HepG2 (cell line): Measurements from ENCODE around the gene YIPF3. TPM values are rescaled to one million over a fixed set of nuclear protein-coding genes. Genes with fewer than 3 reads are reported as not detected.

Experiments used
- CCDC6 ChIP-seq: sonication (generic); formaldehyde crosslinking; IDR thresholded peaks from 2 replicates; pipeline ENCODE4 v1.8.1; 2022; ENCODE audit warnings: mild to moderate bottlenecking, missing genetic modification reagents, moderate library complexity
- DPF2 ChIP-seq: sonication (generic); formaldehyde crosslinking; IDR thresholded peaks from 2 replicates; pipeline ENCODE4 v1.4.0; 2020; ENCODE audit warnings: mild to moderate bottlenecking, low read depth, missing genetic modification reagents, borderline replicate concordance
- FOXK2 ChIP-seq: fragments of 450-650 bp; IDR thresholded peaks from 2 replicates; pipeline ENCODE4 v1.6.1; 2016
- GRHL1 ChIP-seq: sonication (generic); formaldehyde crosslinking; conservative IDR thresholded peaks from 2 replicates; pipeline ENCODE4 v1.8.0; 2022; ENCODE audit warnings: missing genetic modification reagents
- HDAC6 ChIP-seq: fragments of 200-600 bp; sonication (generic); IDR thresholded peaks from 2 replicates; pipeline ENCODE4 v1.7.0; 2017; ENCODE audit warnings: mild to moderate bottlenecking, antibody characterized with exemption, low read length, low read depth
- HNRNPL ChIP-seq: fragments of 200-400 bp; formaldehyde crosslinking; IDR thresholded peaks from 2 replicates; pipeline ENCODE4 v1.6.1; 2017; ENCODE audit warnings: mild to moderate bottlenecking, low read depth, low read length
- KLF11 ChIP-seq: IDR thresholded peaks from 2 replicates; pipeline ENCODE4 v1.6.1; 2016; ENCODE audit warnings: missing compliant biosample characterization
- KLF6 ChIP-seq: IDR thresholded peaks from 2 replicates; pipeline ENCODE4 v1.8.0; 2016; ENCODE audit warnings: missing biosample characterization, missing genetic modification reagents
- MTA3 ChIP-seq: sonication (generic); formaldehyde crosslinking; IDR thresholded peaks from 2 replicates; pipeline ENCODE4 v1.4.0; 2020; ENCODE audit warnings: missing genetic modification reagents
- NCOA2 ChIP-seq: sonication (generic); formaldehyde crosslinking; IDR thresholded peaks from 2 replicates; pipeline ENCODE4 v1.8.0; 2022; ENCODE audit warnings: inconsistent platforms
- POLR2G ChIP-seq: fragments of 200-400 bp; formaldehyde crosslinking; IDR thresholded peaks from 2 replicates; pipeline ENCODE4 v1.6.1; 2018; ENCODE audit warnings: mild to moderate bottlenecking, low read depth, low read length, moderate library complexity
- SIN3A ChIP-seq: IDR thresholded peaks from 2 replicates; pipeline ENCODE4 v1.6.1; 2011; ENCODE audit warnings: low read depth, mild to moderate bottlenecking, control low read depth, low read length, borderline replicate concordance
- ZBTB33 ChIP-seq: sonication (generic); formaldehyde crosslinking; IDR thresholded peaks from 2 replicates; pipeline ENCODE4 v1.4.0; 2020; ENCODE audit warnings: missing genetic modification reagents
- ZNF512B ChIP-seq: sonication (generic); formaldehyde crosslinking; IDR thresholded peaks from 2 replicates; pipeline ENCODE4 v1.5.1; 2020; ENCODE audit warnings: missing genetic modification reagents, mild to moderate bottlenecking, borderline replicate concordance
- ZNF644 ChIP-seq: IDR thresholded peaks from 2 replicates; pipeline ENCODE4 v1.6.1; 2016; ENCODE audit warnings: low read depth
- ZNF816 ChIP-seq: sonication (generic); formaldehyde crosslinking; IDR thresholded peaks from 2 replicates; pipeline ENCODE4 v1.8.0; 2022; ENCODE audit warnings: missing genetic modification reagents, mild to moderate bottlenecking, borderline replicate concordance
- polyA plus RNA-seq, 8 experiments: library from polyadenylated mRNA; depleted of rRNA in 3 of 8; stranded (reverse) in 7 of 8; unstranded in 1 of 8; fragments of >200 nt; fragmentation: Illumina TruSeq in 4 of 8; extraction: Trizol in 4 of 8; gene quantifications; 2 replicates each; pipeline versions ENCODE4 v1.2.1 to v1.2.3, GENCODE V29; 2011 to 2016; ENCODE audit warnings: low read depth in 4 of 8, missing spikeins in 1 of 8, mixed read lengths in 1 of 8; ENCODE audit not compliant: insufficient read depth in 1 of 8
- total RNA-seq, 5 experiments: library from RNA; depleted of rRNA; stranded (reverse); fragments of >200 nt; fragmentation: Illumina TruSeq; extraction: Trizol; gene quantifications; 2 replicates each; pipeline ENCODE4 v1.2.3, GENCODE V29; 2016; ENCODE audit warnings: low read depth in 1 of 5
- TF ChIP-seq, protein P1 (sequence below): sonication (generic); formaldehyde crosslinking; IDR thresholded peaks from 2 replicates; pipeline ENCODE4 v1.5.1; 2020; ENCODE audit warnings: mild to moderate bottlenecking, missing genetic modification reagents
- TF ChIP-seq, protein P2 (sequence below): sonication (generic); formaldehyde crosslinking; conservative IDR thresholded peaks from 2 replicates; pipeline ENCODE4 v1.4.0; 2020; ENCODE audit warnings: missing genetic modification reagents

YIPF3 gene
- total and polyA plus RNA-seq, 2 of the 13 experiments (the other 11 are each of a cell fraction or from before 2014, with no cell fraction given), result 107 to 206 TPM

- no peak for TF ChIP-seq ZBTB33 (CRISPR knock-in tag)
- no peak for TF ChIP-seq ZNF816 (CRISPR knock-in tag)
- no peak for TF ChIP-seq ZNF644 (CRISPR knock-in tag)
- no peak for TF ChIP-seq NCOA2 (CRISPR knock-in tag)
- TF ChIP-seq SIN3A, result 0 out of 2 replicates have a peak, but pooled peaks have one; percentile 28
- TF ChIP-seq ZNF512B (CRISPR knock-in tag), result no peak
- TF ChIP-seq KLF11, result no peak
- TF ChIP-seq KLF6 (CRISPR knock-in tag), result no peak
- TF ChIP-seq MTA3 (CRISPR knock-in tag), result no peak
- no peak for TF ChIP-seq HDAC6
- TF ChIP-seq, protein P1, sequence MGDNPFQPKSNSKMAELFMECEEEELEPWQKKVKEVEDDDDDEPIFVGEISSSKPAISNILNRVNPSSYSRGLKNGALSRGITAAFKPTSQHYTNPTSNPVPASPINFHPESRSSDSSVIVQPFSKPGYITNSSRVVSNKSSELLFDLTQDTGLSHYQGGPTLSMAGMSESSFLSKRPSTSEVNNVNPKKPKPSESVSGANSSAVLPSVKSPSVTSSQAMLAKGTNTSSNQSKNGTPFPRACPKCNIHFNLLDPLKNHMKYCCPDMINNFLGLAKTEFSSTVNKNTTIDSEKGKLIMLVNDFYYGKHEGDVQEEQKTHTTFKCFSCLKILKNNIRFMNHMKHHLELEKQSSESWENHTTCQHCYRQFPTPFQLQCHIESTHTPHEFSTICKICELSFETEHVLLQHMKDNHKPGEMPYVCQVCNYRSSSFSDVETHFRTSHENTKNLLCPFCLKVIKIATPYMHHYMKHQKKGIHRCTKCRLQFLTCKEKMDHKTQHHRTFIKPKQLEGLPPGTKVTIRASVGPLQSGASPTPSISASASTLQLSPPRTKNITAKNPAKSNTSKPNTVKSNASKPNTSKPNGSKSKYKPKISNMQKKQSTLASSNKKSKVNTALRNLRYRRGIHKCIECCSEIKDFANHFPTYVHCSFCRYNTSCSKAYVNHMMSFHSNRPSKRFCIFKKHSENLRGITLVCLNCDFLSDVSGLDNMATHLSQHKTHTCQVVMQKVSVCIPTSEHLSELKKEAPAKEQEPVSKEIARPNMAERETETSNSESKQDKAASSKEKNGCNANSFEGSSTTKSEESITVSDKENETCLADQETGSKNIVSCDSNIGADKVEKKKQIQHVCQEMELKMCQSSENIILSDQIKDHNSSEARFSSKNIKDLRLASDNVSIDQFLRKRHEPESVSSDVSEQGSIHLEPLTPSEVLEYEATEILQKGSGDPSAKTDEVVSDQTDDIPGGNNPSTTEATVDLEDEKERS (CRISPR knock-in tag), result no peak
- TF ChIP-seq, protein P2, sequence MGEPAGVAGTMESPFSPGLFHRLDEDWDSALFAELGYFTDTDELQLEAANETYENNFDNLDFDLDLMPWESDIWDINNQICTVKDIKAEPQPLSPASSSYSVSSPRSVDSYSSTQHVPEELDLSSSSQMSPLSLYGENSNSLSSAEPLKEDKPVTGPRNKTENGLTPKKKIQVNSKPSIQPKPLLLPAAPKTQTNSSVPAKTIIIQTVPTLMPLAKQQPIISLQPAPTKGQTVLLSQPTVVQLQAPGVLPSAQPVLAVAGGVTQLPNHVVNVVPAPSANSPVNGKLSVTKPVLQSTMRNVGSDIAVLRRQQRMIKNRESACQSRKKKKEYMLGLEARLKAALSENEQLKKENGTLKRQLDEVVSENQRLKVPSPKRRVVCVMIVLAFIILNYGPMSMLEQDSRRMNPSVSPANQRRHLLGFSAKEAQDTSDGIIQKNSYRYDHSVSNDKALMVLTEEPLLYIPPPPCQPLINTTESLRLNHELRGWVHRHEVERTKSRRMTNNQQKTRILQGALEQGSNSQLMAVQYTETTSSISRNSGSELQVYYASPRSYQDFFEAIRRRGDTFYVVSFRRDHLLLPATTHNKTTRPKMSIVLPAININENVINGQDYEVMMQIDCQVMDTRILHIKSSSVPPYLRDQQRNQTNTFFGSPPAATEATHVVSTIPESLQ (CRISPR knock-in tag), result no peak
- no peak for TF ChIP-seq GRHL1
- TF ChIP-seq CCDC6, result no peak
- TF ChIP-seq DPF2, result 0 out of 2 replicates have a peak, but pooled peaks have one; percentile 12
- TF ChIP-seq POLR2G, result no peak
- TF ChIP-seq FOXK2, result no peak
- TF ChIP-seq HNRNPL, result no peak
Measured at GRCh38 chr6:43499028-43499815, 17.5 kb downstream of the YIPF3 start (continued).
